Measurements from ENCODE around the gene FEV. TPM values are rescaled to one million over a fixed set of nuclear protein-coding genes. Genes with fewer than 3 reads are reported as not detected.

FEV gene
- total and polyA plus RNA-seq, 7 experiments from 2014 or later: not detected

GRCh38 chr2:218985325-218986091, 524 bp upstream of the FEV start:
- Mint-ChIP-seq H3K27me3 (peaks cover 69 to 86% (median 75%) of the 10 kb centered on the region in 5 donors), H3K9me3 (no peaks in the 10 kb centered on the region), H3K4me3 (peak overlapping the region in 2 of 10 donors; percentile 25 to 79), H3K4me1 (peaks cover 11 to 35% (median 19%) of the 10 kb centered on the region in 7 donors), H3K27ac (peak overlapping the region in 1 of 9 donors; percentile 58), H3K36me3 (no peaks in the 10 kb centered on the region)
- Histone ChIP-seq H3K36me3 (ENCODE audit: control insufficient read depth in 2 of 3, insufficient read depth in 3 of 3, low read length in 3 of 3) (no peaks in the 10 kb centered on the region), H3K9me3 (ENCODE audit: control insufficient read depth in 2 of 3, low read length in 3 of 3) (no peaks in the 10 kb centered on the region), H3K27me3 (ENCODE audit: control insufficient read depth in 2 of 2, insufficient read depth in 2 of 2, low read length in 2 of 2) (peaks cover 18 to 44% of the 10 kb centered on the region in 2 donors), H3K4me3 (ENCODE audit: low read length) (no peak overlapping the region), H3K27ac (ENCODE audit: low read depth, low read length) (no peak overlapping the region), H3K4me1 (ENCODE audit: control insufficient read depth in 2 of 2, insufficient read depth in 2 of 2, low read length in 2 of 2) (peaks cover 10 to 16% of the 10 kb centered on the region in 2 donors)
- CTCF ChIA-PET: no interaction called here
- POLR2A ChIA-PET: no interaction called here
- DNase-seq (no peak), ATAC-seq (no peak)
- intact Hi-C loops (cut with micrococcal nuclease): no loop called here

DNA sequence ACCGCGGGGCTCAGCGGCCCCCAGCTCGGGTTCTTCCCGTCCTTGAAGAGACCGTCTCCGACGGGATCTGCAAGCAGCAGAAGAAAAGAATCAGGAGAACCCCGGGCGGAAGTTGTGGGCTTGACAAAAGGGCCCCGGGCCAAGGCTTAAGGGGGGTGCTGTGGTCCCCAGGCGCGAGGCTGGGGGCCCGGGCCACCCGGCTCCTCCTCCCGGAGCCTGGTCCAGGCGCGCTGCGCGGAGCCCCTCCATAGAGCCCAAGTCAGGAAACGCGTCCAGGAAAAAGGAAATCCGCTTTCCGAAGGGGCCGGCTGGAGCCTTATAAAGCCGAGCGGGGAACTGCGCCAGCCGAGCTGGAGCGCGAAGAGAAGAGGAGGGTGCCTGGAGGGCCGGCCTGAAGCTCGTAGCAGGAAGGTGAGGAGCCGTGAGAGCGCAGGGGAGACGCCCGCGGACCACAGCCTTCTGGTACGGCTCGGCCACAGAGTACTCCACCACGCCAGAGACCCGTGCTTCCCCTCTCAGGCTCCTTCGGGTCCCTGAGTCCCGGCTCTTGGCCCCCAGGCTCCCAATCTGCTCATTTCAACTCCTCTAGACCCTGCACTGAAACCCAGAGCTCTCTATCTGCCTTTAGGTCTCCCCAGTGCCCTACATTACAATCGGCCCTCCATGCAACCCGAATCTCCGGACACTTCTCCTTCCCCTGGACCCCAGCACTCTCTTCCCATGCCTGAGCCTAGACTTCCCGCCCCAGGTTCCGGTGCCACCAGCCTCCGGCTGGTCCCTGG, 554 bp downstream of the FEV start:
- H3K27ac Mint-ChIP-seq: peak overlapping the region in 1 of 9 donors; percentile 38
- peaks cover 14 to 43% (median 22%) of the 10 kb centered on the region in 7 donors for H3K4me1 Mint-ChIP-seq
- H3K4me3 Mint-ChIP-seq: peak overlapping the region in 7 of 10 donors; percentile 7 to 70 (median 63)
- peaks cover 68 to 85% (median 69%) of the 10 kb centered on the region in 5 donors for H3K27me3 Mint-ChIP-seq
- no peaks in the 10 kb centered on the region for H3K9me3 ChIP-seq (ENCODE audit: control insufficient read depth in 2 of 3, low read length in 3 of 3)
- H3K27me3 ChIP-seq (ENCODE audit: control insufficient read depth in 2 of 2, insufficient read depth in 2 of 2, low read length in 2 of 2): peaks cover 22 to 50% of the 10 kb centered on the region in 2 donors
- ChIA-PET POLR2A (no interaction called here), CTCF (interaction anchor here (0.8 kb wide), 1 partner anchor 43 kb away, joined by 5 read pairs; no protein-coding TSS in a partner anchor)
- intact Hi-C loops (cut with micrococcal nuclease): loop anchor here in 1 of 2 donors (5.0 kb wide), 2 partner anchors 73 to 107 kb away; no protein-coding TSS in a partner anchor
- no peak overlapping the region for H3K27ac ChIP-seq (ENCODE audit: low read depth, low read length)
- H3K4me1 ChIP-seq (ENCODE audit: control insufficient read depth in 2 of 2, insufficient read depth in 2 of 2, low read length in 2 of 2): peaks cover 13 to 23% of the 10 kb centered on the region in 2 donors
- DNase-seq (no peak), ATAC-seq (no peak)
- no peak overlapping the region for H3K4me3 ChIP-seq (ENCODE audit: low read length)
- H3K36me3 Mint-ChIP-seq: peaks cover 0 to 2% (median 0%) of the 10 kb centered on the region in 5 donors
- no peaks in the 10 kb centered on the region for H3K36me3 ChIP-seq (ENCODE audit: control insufficient read depth in 2 of 3, insufficient read depth in 3 of 3, low read length in 3 of 3)
- H3K9me3 Mint-ChIP-seq: no peaks in the 10 kb centered on the region

DNA sequence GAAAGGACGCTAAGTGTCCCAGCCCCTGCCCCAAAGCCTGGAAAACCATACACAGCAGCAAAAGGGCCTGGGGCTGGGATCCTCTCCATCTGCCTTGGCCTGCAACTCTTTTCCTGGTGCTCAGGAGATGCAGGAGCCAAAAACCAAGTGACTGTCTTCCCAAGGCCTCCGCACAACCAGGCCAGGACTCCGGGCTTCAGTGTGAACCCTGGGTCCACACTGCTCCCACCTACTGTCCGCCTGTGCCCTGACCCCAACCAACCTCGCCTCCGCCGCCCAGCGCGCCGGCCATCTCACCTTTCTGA, 1.1 kb downstream of the FEV start:
- Histone ChIP-seq H3K36me3 (ENCODE audit: control insufficient read depth in 2 of 3, insufficient read depth in 3 of 3, low read length in 3 of 3) (no peaks in the 10 kb centered on the region), H3K27ac (ENCODE audit: low read depth, low read length) (no peak overlapping the region), H3K27me3 (ENCODE audit: control insufficient read depth in 2 of 2, insufficient read depth in 2 of 2, low read length in 2 of 2) (peaks cover 22 to 50% of the 10 kb centered on the region in 2 donors), H3K9me3 (ENCODE audit: control insufficient read depth in 2 of 3, low read length in 3 of 3) (no peaks in the 10 kb centered on the region), H3K4me3 (ENCODE audit: low read length) (no peak overlapping the region), H3K4me1 (ENCODE audit: control insufficient read depth in 2 of 2, insufficient read depth in 2 of 2, low read length in 2 of 2) (peaks cover 13 to 23% of the 10 kb centered on the region in 2 donors)
- DNase-seq: no peak
- ChIA-PET POLR2A (no interaction called here), CTCF (interaction anchor here (0.8 kb wide), 1 partner anchor 44 kb away, joined by 5 read pairs; no protein-coding TSS in a partner anchor)
- intact Hi-C loops (cut with micrococcal nuclease): loop anchor here in 1 of 2 donors (5.0 kb wide), 2 partner anchors 73 to 107 kb away; no protein-coding TSS in a partner anchor
- Mint-ChIP-seq H3K27me3 (peaks cover 64 to 83% (median 69%) of the 10 kb centered on the region in 5 donors), H3K27ac (peak overlapping the region in 1 of 9 donors; percentile 33), H3K9me3 (no peaks in the 10 kb centered on the region), H3K36me3 (peaks cover 0 to 2% (median 0%) of the 10 kb centered on the region in 5 donors), H3K4me3 (peak overlapping the region in 2 of 10 donors; percentile 54 to 57), H3K4me1 (peaks cover 14 to 43% (median 22%) of the 10 kb centered on the region in 7 donors)
- ATAC-seq: no peak

DNA sequence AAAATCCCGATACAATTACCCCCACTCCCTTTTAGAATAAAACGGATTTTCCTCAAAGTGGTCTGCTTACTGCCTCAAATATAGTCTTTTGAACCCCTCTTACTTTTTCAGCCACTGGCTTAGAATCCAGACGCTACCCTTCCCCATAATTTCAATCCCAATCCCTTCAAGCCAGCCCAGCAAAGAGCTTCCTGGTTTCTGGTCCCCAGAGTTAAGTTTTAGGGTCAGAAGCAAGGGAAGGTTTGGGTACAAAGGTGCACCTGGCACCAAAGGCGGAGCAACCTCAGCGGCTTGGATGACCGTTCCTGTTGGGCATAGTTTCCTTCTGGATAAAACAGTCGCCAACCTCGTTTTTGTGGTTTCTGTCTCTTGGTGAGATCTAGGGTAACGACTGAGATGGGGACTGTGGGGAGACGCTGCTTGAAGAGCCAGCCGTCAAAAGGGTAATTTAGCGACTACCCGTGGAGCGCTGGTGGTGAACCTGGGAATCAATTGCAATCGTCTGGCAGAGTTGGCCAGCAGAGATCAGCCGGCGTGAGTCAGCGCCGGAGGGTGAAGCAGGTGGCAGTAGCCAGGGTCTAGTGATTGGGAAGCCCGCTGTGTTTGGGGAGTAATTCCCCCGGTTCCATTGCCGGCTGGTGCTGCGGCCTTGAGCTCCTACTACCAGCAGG, 1.6 kb downstream of the FEV start:
- peaks cover 0 to 2% (median 0%) of the 10 kb centered on the region in 5 donors for H3K36me3 Mint-ChIP-seq
- Histone ChIP-seq H3K4me3 (ENCODE audit: low read length) (no peak overlapping the region), H3K27ac (ENCODE audit: low read depth, low read length) (no peak overlapping the region), H3K4me1 (ENCODE audit: control insufficient read depth in 2 of 2, insufficient read depth in 2 of 2, low read length in 2 of 2) (peaks cover 13 to 23% of the 10 kb centered on the region in 2 donors), H3K27me3 (ENCODE audit: control insufficient read depth in 2 of 2, insufficient read depth in 2 of 2, low read length in 2 of 2) (peaks cover 22 to 50% of the 10 kb centered on the region in 2 donors), H3K9me3 (ENCODE audit: control insufficient read depth in 2 of 3, low read length in 3 of 3) (no peaks in the 10 kb centered on the region), H3K36me3 (ENCODE audit: control insufficient read depth in 2 of 3, insufficient read depth in 3 of 3, low read length in 3 of 3) (no peaks in the 10 kb centered on the region)
- intact Hi-C loops (cut with micrococcal nuclease): loop anchor here in 1 of 2 donors (5.0 kb wide), 2 partner anchors 74 to 106 kb away; no protein-coding TSS in a partner anchor
- ATAC-seq: no peak
- DNase-seq: peak in 1 of 9 donors; percentile 4
- ChIA-PET CTCF (interaction anchor here (0.8 kb wide), 1 partner anchor 44 kb away, joined by 5 read pairs; no protein-coding TSS in a partner anchor), POLR2A (no interaction called here)
- peak overlapping the region in 1 of 9 donors; percentile 64 for H3K27ac Mint-ChIP-seq
- H3K4me1 Mint-ChIP-seq: peaks cover 14 to 43% (median 22%) of the 10 kb centered on the region in 7 donors
- H3K4me3 Mint-ChIP-seq: peak overlapping the region in 7 of 10 donors; percentile 16 to 60 (median 29)
- H3K9me3 Mint-ChIP-seq: peaks cover 0 to under 1% (median 0%) of the 10 kb centered on the region in 11 donors
- H3K27me3 Mint-ChIP-seq: peaks cover 61 to 82% (median 68%) of the 10 kb centered on the region in 5 donors

DNA sequence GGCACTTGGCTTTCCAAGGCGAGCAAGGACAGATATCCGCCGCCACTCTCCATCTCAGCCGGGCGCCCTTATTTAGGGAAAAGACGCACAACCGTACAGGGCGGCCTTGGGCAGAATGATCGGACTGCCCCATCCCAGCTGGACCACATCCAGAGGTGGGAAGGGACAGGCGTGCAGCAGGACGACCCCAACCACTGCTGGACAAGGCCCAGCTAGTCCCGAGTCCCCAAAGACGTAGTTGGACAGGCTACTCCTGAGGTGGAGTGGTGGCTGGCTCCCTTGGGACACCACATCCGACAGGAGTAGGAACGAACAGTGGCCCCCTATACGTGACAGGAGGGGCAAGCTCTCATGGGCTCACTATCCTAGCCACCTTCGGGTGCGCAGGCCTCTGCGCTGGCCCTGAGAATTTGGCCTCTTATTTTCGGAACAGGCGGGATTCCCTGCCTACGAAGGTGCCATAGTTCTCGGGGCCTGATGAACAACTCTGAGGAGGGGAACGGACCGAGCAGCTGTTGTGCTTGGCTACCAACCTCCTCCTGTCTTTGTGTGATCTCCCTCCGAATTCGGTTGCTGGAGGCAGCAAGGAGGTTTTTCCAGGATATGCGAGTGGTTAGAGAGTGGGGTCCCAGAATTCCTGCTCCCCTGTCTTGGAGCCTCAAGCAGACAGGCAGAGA, 2.3 kb downstream of the FEV start:
- Histone ChIP-seq H3K36me3 (ENCODE audit: control insufficient read depth in 2 of 3, insufficient read depth in 3 of 3, low read length in 3 of 3) (no peaks in the 10 kb centered on the region), H3K27me3 (ENCODE audit: control insufficient read depth in 2 of 2, insufficient read depth in 2 of 2, low read length in 2 of 2) (peaks cover 22 to 50% of the 10 kb centered on the region in 2 donors), H3K4me1 (ENCODE audit: control insufficient read depth in 2 of 2, insufficient read depth in 2 of 2, low read length in 2 of 2) (peaks cover 13 to 23% of the 10 kb centered on the region in 2 donors), H3K27ac (ENCODE audit: low read depth, low read length) (no peak overlapping the region), H3K9me3 (ENCODE audit: control insufficient read depth in 2 of 3, low read length in 3 of 3) (no peaks in the 10 kb centered on the region), H3K4me3 (ENCODE audit: low read length) (no peak overlapping the region)
- Mint-ChIP-seq H3K9me3 (peaks cover 0 to 1% (median 0%) of the 10 kb centered on the region in 11 donors), H3K4me1 (peaks cover 14 to 43% (median 22%) of the 10 kb centered on the region in 7 donors), H3K27me3 (peaks cover 60 to 80% (median 65%) of the 10 kb centered on the region in 5 donors), H3K4me3 (peak overlapping the region in 8 of 10 donors; percentile 39 to 94 (median 77)), H3K27ac (no peak overlapping the region), H3K36me3 (peaks cover 0 to 2% (median 0%) of the 10 kb centered on the region in 5 donors)
- intact Hi-C loops (cut with micrococcal nuclease): loop anchor here in 1 of 2 donors (5.0 kb wide), 2 partner anchors 75 to 105 kb away; no protein-coding TSS in a partner anchor
- CTCF ChIA-PET: interaction anchor here (0.8 kb wide), 1 partner anchor 137 kb away, joined by 3 read pairs; no protein-coding TSS in a partner anchor
- ATAC-seq (no peak), DNase-seq (no peak)
- POLR2A ChIA-PET: no interaction called here
